Measurements from ENCODE around the gene RRP8.

The RRP8 gene

GRCh38 chr11:6548121-6548520 is 55.3 kb downstream of the RRP8 start:
- H3K9me3 ChIP-seq (replicated peaks in 1 of 2; ENCODE audit: control insufficient read depth in 2 of 2, insufficient read depth in 1 of 2, low read depth in 1 of 2, low read length in 2 of 2): no peaks in the 10 kb centered on the region

GRCh38 chr11:6547177-6547576 is 56.2 kb downstream of the RRP8 start:
- Histone ChIP-seq H3K4ac (ENCODE audit: low read length) (no peak overlapping the region), H2AFZ (ENCODE audit: low read length) (no peak overlapping the region), H3K14ac (ENCODE audit: low read length) (no peak overlapping the region), H2BK5ac (ENCODE audit: low read length) (no peak overlapping the region), H2AK5ac (ENCODE audit: low read depth, low read length) (no peak overlapping the region), H3K36me3 (replicated peaks in 1 of 2; ENCODE audit: control insufficient read depth in 2 of 2, insufficient read depth in 2 of 2, low read length in 2 of 2) (peaks cover 4 to 21% of the 10 kb centered on the region in 2 donors), H3K4me2 (ENCODE audit: insufficient read depth, low read length, poor library complexity, severe bottlenecking) (no peak overlapping the region), H3K79me1 (ENCODE audit: low read depth, low read length) (no peaks in the 10 kb centered on the region), H3K27me3 (ENCODE audit: control insufficient read depth in 3 of 3, insufficient read depth in 3 of 3, low read depth in 1 of 3, low read length in 3 of 3) (no peaks in the 10 kb centered on the region), H3K27ac (replicated peaks; ENCODE audit: low read length) (no peak overlapping the region), H4K91ac (ENCODE audit: low read depth, low read length, poor library complexity) (no peak overlapping the region), H2BK120ac (ENCODE audit: low read depth, low read length) (no peak overlapping the region), H3K4me1 (ENCODE audit: control insufficient read depth in 2 of 2, insufficient read depth in 1 of 2, low read depth in 1 of 2, low read length in 2 of 2) (no peaks in the 10 kb centered on the region), H4K8ac (ENCODE audit: low read depth, low read length) (no peak overlapping the region), H2BK15ac (ENCODE audit: low read length) (no peak overlapping the region), H3K4me3 (ENCODE audit: low read length in 2 of 2) (peak overlapping the region in 1 of 2 donors; percentile 53), H3K23ac (ENCODE audit: low read depth, low read length, poor library complexity) (peak overlapping the region; percentile 20), H3K9me3 (replicated peaks in 1 of 2; ENCODE audit: control insufficient read depth in 2 of 2, insufficient read depth in 1 of 2, low read depth in 1 of 2, low read length in 2 of 2) (no peaks in the 10 kb centered on the region), H3K9ac (ENCODE audit: low read depth, low read length, poor library complexity) (no peak overlapping the region), H3K18ac (ENCODE audit: low read length) (no peak overlapping the region), H2BK12ac (ENCODE audit: low read length) (no peak overlapping the region)
- no peak for DNase-seq (ENCODE audit: low spot score)
- no CpG with 5 or more reads among the region's 6 CpGs for WGBS, 2 donors (ENCODE audit: extremely low coverage in 2 of 2, insufficient read length in 2 of 2, insufficient replicate concordance in 1 of 2)

More at GRCh38 chr11:6548121-6548520, 55.3 kb downstream of the RRP8 start:
- H2BK12ac ChIP-seq (ENCODE audit: low read length): no peak overlapping the region
- H3K4me1 ChIP-seq (ENCODE audit: control insufficient read depth in 2 of 2, insufficient read depth in 1 of 2, low read depth in 1 of 2, low read length in 2 of 2): no peaks in the 10 kb centered on the region
- H3K27me3 ChIP-seq (ENCODE audit: control insufficient read depth in 3 of 3, insufficient read depth in 3 of 3, low read depth in 1 of 3, low read length in 3 of 3): no peaks in the 10 kb centered on the region
- no peak overlapping the region for H2BK120ac ChIP-seq (ENCODE audit: low read depth, low read length)
- H3K4me3 ChIP-seq (ENCODE audit: low read length in 2 of 2): peak overlapping the region in 1 of 2 donors; percentile 64
- no peak overlapping the region for H4K91ac ChIP-seq (ENCODE audit: low read depth, low read length, poor library complexity)
- WGBS, 2 donors (ENCODE audit: extremely low coverage in 2 of 2, insufficient read length in 2 of 2, insufficient replicate concordance in 1 of 2): no CpG with 5 or more reads among the region's 2 CpGs
- H3K79me1 ChIP-seq (ENCODE audit: low read depth, low read length): no peaks in the 10 kb centered on the region
- H2AFZ ChIP-seq (ENCODE audit: low read length): no peak overlapping the region
- no peak overlapping the region for H3K23ac ChIP-seq (ENCODE audit: low read depth, low read length, poor library complexity)
- H2BK5ac ChIP-seq (ENCODE audit: low read length): no peak overlapping the region
- H3K14ac ChIP-seq (ENCODE audit: low read length): no peak overlapping the region
- H3K9ac ChIP-seq (ENCODE audit: low read depth, low read length, poor library complexity): no peak overlapping the region
- no peak overlapping the region for H3K4me2 ChIP-seq (ENCODE audit: insufficient read depth, low read length, poor library complexity, severe bottlenecking)
- no peak overlapping the region for H3K27ac ChIP-seq (replicated peaks; ENCODE audit: low read length)
- no peak overlapping the region for H3K18ac ChIP-seq (ENCODE audit: low read length)
- H3K4ac ChIP-seq (ENCODE audit: low read length): no peak overlapping the region
- no peak overlapping the region for H4K8ac ChIP-seq (ENCODE audit: low read depth, low read length)
- no peak overlapping the region for H2BK15ac ChIP-seq (ENCODE audit: low read length)
- peaks cover 4 to 21% of the 10 kb centered on the region in 2 donors for H3K36me3 ChIP-seq (replicated peaks in 1 of 2; ENCODE audit: control insufficient read depth in 2 of 2, insufficient read depth in 2 of 2, low read length in 2 of 2)
- H2AK5ac ChIP-seq (ENCODE audit: low read depth, low read length): no peak overlapping the region
- no peak for DNase-seq (ENCODE audit: low spot score)

- Histone ChIP-seq H2BK5ac (ENCODE audit: low read length) (no peak overlapping the region), H3K18ac (ENCODE audit: low read length) (no peak overlapping the region), H2AK5ac (ENCODE audit: low read depth, low read length) (no peak overlapping the region), H3K79me1 (ENCODE audit: low read depth, low read length) (no peaks in the 10 kb centered on the region), H2BK120ac (ENCODE audit: low read depth, low read length) (no peak overlapping the region), H3K4me2 (ENCODE audit: insufficient read depth, low read length, poor library complexity, severe bottlenecking) (no peak overlapping the region), H3K27me3 (ENCODE audit: control insufficient read depth in 3 of 3, insufficient read depth in 3 of 3, low read depth in 1 of 3, low read length in 3 of 3) (no peaks in the 10 kb centered on the region), H4K91ac (ENCODE audit: low read depth, low read length, poor library complexity) (no peak overlapping the region), H2AFZ (ENCODE audit: low read length) (no peak overlapping the region), H3K27ac (replicated peaks; ENCODE audit: low read length) (no peak overlapping the region), H2BK12ac (ENCODE audit: low read length) (no peak overlapping the region), H3K23ac (ENCODE audit: low read depth, low read length, poor library complexity) (no peak overlapping the region), H3K9ac (ENCODE audit: low read depth, low read length, poor library complexity) (no peak overlapping the region), H3K4me3 (ENCODE audit: low read length in 2 of 2) (no peak overlapping the region), H3K4ac (ENCODE audit: low read length) (no peak overlapping the region), H4K8ac (ENCODE audit: low read depth, low read length) (no peak overlapping the region), H3K9me3 (replicated peaks in 1 of 2; ENCODE audit: control insufficient read depth in 2 of 2, insufficient read depth in 1 of 2, low read depth in 1 of 2, low read length in 2 of 2) (no peaks in the 10 kb centered on the region), H2BK15ac (ENCODE audit: low read length) (no peak overlapping the region), H3K4me1 (ENCODE audit: control insufficient read depth in 2 of 2, insufficient read depth in 1 of 2, low read depth in 1 of 2, low read length in 2 of 2) (no peaks in the 10 kb centered on the region), H3K36me3 (replicated peaks in 1 of 2; ENCODE audit: control insufficient read depth in 2 of 2, insufficient read depth in 2 of 2, low read length in 2 of 2) (peaks cover 4 to 21% of the 10 kb centered on the region in 2 donors), H3K14ac (ENCODE audit: low read length) (no peak overlapping the region)
- WGBS, 2 donors (ENCODE audit: extremely low coverage in 2 of 2, insufficient read length in 2 of 2, insufficient replicate concordance in 1 of 2): no CpG with 5 or more reads among the region's 8 CpGs
- no peak for DNase-seq (ENCODE audit: low spot score)
Observed at GRCh38 chr11:6546735-6547134, 56.7 kb downstream of the RRP8 start.

DNA sequence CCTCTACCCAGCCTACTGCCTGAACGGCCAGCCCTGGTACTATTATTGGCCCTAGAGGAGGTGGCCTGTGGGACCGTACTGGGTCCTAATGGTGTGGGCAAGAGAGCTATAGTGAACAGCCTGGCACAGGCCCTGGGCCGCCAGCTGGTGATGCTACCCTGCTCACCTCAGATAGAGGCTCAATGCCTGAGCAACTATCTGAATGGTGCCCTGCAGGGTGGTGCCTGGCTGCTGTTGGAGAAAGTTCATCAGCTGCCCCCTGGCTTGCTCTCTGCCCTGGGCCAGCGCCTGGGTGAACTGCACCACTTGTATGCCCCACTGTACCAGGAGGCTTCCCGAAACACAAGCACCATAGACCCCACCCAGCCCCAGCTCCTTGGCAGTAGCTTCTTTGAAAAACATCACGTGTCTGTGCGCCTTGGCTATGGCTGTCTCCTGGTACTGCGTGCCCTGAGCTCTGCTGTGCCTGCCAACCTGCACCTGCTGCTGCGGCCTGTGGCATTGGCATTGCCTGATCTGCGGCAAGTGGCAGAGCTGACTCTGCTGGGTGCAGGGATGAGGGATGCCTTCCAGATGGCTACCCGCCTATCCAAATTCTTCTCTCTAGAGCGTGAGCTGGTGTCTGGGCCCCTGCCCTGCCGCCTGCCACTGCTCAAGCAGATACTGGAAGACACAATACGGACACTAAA is 57.4 kb downstream of the RRP8 start:
- Histone ChIP-seq H3K9ac (ENCODE audit: low read depth, low read length, poor library complexity) (no peak overlapping the region), H2AFZ (ENCODE audit: low read length) (no peak overlapping the region), H2BK15ac (ENCODE audit: low read length) (no peak overlapping the region), H3K79me1 (ENCODE audit: low read depth, low read length) (no peaks in the 10 kb centered on the region), H3K4me1 (ENCODE audit: control insufficient read depth in 2 of 2, insufficient read depth in 1 of 2, low read depth in 1 of 2, low read length in 2 of 2) (peaks cover 0 to 2% of the 10 kb centered on the region in 2 donors), H3K36me3 (replicated peaks in 1 of 2; ENCODE audit: control insufficient read depth in 2 of 2, insufficient read depth in 2 of 2, low read length in 2 of 2) (peaks cover 4 to 21% of the 10 kb centered on the region in 2 donors), H2BK12ac (ENCODE audit: low read length) (no peak overlapping the region), H3K23ac (ENCODE audit: low read depth, low read length, poor library complexity) (peak overlapping the region; percentile 45), H3K4ac (ENCODE audit: low read length) (no peak overlapping the region), H3K18ac (ENCODE audit: low read length) (no peak overlapping the region), H2AK5ac (ENCODE audit: low read depth, low read length) (no peak overlapping the region), H4K8ac (ENCODE audit: low read depth, low read length) (no peak overlapping the region), H3K4me3 (ENCODE audit: low read length in 2 of 2) (peak overlapping the region in 1 of 2 donors; percentile 24), H3K14ac (ENCODE audit: low read length) (no peak overlapping the region), H3K4me2 (ENCODE audit: insufficient read depth, low read length, poor library complexity, severe bottlenecking) (no peak overlapping the region), H3K27me3 (ENCODE audit: control insufficient read depth in 3 of 3, insufficient read depth in 3 of 3, low read depth in 1 of 3, low read length in 3 of 3) (no peaks in the 10 kb centered on the region), H3K27ac (replicated peaks; ENCODE audit: low read length) (no peak overlapping the region), H2BK5ac (ENCODE audit: low read length) (no peak overlapping the region), H2BK120ac (ENCODE audit: low read depth, low read length) (no peak overlapping the region), H4K91ac (ENCODE audit: low read depth, low read length, poor library complexity) (no peak overlapping the region), H3K9me3 (replicated peaks in 1 of 2; ENCODE audit: control insufficient read depth in 2 of 2, insufficient read depth in 1 of 2, low read depth in 1 of 2, low read length in 2 of 2) (no peaks in the 10 kb centered on the region)
- no CpG with 5 or more reads among the region's 14 CpGs for WGBS, 2 donors (ENCODE audit: extremely low coverage in 2 of 2, insufficient read length in 2 of 2, insufficient replicate concordance in 1 of 2)
- no peak for DNase-seq (ENCODE audit: low spot score)

All from neuronal stem cell (in vitro differentiated cells).